OCI-LY3 (cell line): ENCODE data around the gene CFHR5.

Experiments used
- H2AFZ ChIP-seq: fragments of 200-600, 300-600 bp; shearing (Covaris generic); 2 replicates; pipeline ENCODE4 v1.6.0; 2014; ENCODE audit warnings: antibody characterized with exemption, low read depth, low read length
- H3K27ac ChIP-seq: fragments of 200-600, 300-600 bp; sonication (generic); 2 replicates; pipeline ENCODE4 v1.5.1; 2014; ENCODE audit warnings: mild to moderate bottlenecking, low read length, moderate library complexity, mixed read lengths
- H3K27me3 ChIP-seq: fragments of 200-600, 300-600 bp; sonication (generic); 2 replicates; pipeline ENCODE4 v1.6.1; 2014; ENCODE audit warnings: low read depth, low read length, mixed read lengths
- H3K36me3 ChIP-seq: fragments of 200-600, 300-600 bp; sonication (generic); replicated peaks from 2 replicates; pipeline ENCODE3; 2014; ENCODE audit warnings: low read depth, low read length, mixed read lengths
- H3K4me1 ChIP-seq: fragments of 300-600, 200-600 bp; sonication (generic); 2 replicates; pipeline ENCODE4 v1.6.1; 2014; ENCODE audit warnings: low read length, mixed read lengths
- H3K4me2 ChIP-seq: fragments of 200-600, 300-600 bp; sonication (generic); 2 replicates; pipeline ENCODE4 v1.6.1; 2014; ENCODE audit warnings: low read length, mixed read lengths
- H3K4me3 ChIP-seq: fragments of 300-600, 200-600 bp; sonication (generic); 2 replicates; pipeline ENCODE4 v1.5.1; 2014; ENCODE audit warnings: antibody characterized with exemption, mild to moderate bottlenecking, low read length, moderate library complexity
- H3K79me2 ChIP-seq: fragments of 300-600, 200-600 bp; shearing (Covaris generic); 2 replicates; pipeline ENCODE4 v1.6.1; 2014; ENCODE audit warnings: mild to moderate bottlenecking, low read length, mixed read lengths
- H3K9ac ChIP-seq: fragments of 300-600, 200-600 bp; shearing (Covaris generic); 2 replicates; pipeline ENCODE4 v1.6.0; 2014; ENCODE audit warnings: mild to moderate bottlenecking, low read length, moderate library complexity
- H3K9me3 ChIP-seq: fragments of 200-600, 300-600 bp; shearing (Covaris generic); 2 replicates; pipeline ENCODE4 v1.6.1; 2014; ENCODE audit warnings: low read length, mixed read lengths; ENCODE audit not compliant: insufficient read depth
- H4K20me1 ChIP-seq: fragments of 200-600, 300-600 bp; sonication (generic); 2 replicates; pipeline ENCODE4 v1.6.1; 2016; ENCODE audit warnings: low read length, mixed read lengths; ENCODE audit not compliant: insufficient read depth
- EZH2phosphoT487 ChIP-seq: fragments of 200-600 bp; shearing (Covaris generic); IDR thresholded peaks from 2 replicates; pipeline ENCODE4 v1.6.1; 2018; ENCODE audit warnings: antibody characterized with exemption, mixed run types, low read depth
- TF ChIP-seq, protein P1 (sequence below): fragments of 200-600, 300-600 bp; sonication (generic); IDR thresholded peaks from 2 replicates; pipeline ENCODE4 v1.5.1; 2014; ENCODE audit warnings: antibody characterized with exemption, low read length, low read depth

The CFHR5 gene

GRCh38 chr1:197036861-197037260 lies 59.5 kb downstream of the CFHR5 start:
- no peak overlapping the region for H3K4me3 ChIP-seq
- no peak overlapping the region for H2AFZ ChIP-seq
- no peak overlapping the region for H3K4me2 ChIP-seq
- TF ChIP-seq, protein P1, sequence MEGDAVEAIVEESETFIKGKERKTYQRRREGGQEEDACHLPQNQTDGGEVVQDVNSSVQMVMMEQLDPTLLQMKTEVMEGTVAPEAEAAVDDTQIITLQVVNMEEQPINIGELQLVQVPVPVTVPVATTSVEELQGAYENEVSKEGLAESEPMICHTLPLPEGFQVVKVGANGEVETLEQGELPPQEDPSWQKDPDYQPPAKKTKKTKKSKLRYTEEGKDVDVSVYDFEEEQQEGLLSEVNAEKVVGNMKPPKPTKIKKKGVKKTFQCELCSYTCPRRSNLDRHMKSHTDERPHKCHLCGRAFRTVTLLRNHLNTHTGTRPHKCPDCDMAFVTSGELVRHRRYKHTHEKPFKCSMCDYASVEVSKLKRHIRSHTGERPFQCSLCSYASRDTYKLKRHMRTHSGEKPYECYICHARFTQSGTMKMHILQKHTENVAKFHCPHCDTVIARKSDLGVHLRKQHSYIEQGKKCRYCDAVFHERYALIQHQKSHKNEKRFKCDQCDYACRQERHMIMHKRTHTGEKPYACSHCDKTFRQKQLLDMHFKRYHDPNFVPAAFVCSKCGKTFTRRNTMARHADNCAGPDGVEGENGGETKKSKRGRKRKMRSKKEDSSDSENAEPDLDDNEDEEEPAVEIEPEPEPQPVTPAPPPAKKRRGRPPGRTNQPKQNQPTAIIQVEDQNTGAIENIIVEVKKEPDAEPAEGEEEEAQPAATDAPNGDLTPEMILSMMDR = no peak
- TF ChIP-seq EZH2phosphoT487 = no peak
- H3K27ac ChIP-seq = no peak overlapping the region
- no peaks in the 10 kb centered on the region for H4K20me1 ChIP-seq
- no peaks in the 10 kb centered on the region for H3K79me2 ChIP-seq
- no peaks in the 10 kb centered on the region for H3K9me3 ChIP-seq
- no peaks in the 10 kb centered on the region for H3K27me3 ChIP-seq
- no peaks in the 10 kb centered on the region for H3K36me3 ChIP-seq
- H3K9ac ChIP-seq = no peak overlapping the region
- peaks cover 5% of the 10 kb centered on the region for H3K4me1 ChIP-seq

DNA sequence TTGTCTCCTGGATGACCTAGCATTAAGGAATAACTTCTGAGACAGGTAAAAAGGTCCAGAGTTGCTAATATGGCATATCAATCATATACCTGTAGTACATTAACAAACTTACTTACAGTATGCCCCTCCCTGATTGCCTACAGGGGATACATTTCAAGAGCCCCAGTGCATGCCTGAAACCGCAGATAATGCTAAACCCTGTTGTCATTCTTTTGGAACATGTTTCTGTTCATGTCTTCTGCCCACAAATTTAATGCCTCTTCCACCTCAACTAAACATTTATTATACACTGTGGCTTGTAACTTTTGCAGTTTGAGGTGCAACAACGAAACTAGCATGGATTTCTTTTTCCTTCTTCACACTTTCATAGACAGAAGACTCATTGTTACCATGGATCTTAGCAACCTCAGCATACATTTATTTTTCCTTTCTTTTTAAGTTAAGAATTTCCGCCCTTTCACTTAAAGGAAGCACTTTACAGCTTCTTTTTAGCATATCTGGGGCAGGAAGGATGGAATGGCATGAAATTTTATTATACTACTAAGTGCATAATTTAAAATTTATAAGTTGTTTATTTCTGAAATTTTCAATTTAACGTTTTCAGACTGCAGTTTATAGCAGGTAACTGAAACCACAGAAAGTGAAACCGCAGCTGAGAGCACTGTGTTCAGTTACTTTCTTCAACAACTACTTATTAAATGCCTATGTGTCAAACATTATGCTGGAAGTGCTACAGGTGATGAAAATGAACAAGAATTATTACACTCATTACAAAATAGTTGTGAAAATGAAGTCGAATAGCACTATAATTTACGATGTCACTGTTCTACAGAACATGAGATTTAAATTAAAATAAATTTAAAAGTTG lies 64.4 kb downstream of the CFHR5 start:
- peak overlapping the region; percentile 41 for H3K4me3 ChIP-seq
- H4K20me1 ChIP-seq = no peaks in the 10 kb centered on the region
- H3K36me3 ChIP-seq = no peaks in the 10 kb centered on the region
- peak overlapping the region; percentile 52 for H3K4me2 ChIP-seq
- no peaks in the 10 kb centered on the region for H3K27me3 ChIP-seq
- TF ChIP-seq EZH2phosphoT487 = no peak
- H3K27ac ChIP-seq = no peak overlapping the region
- no peaks in the 10 kb centered on the region for H3K79me2 ChIP-seq
- H3K4me1 ChIP-seq = peaks cover 11% of the 10 kb centered on the region
- no peaks in the 10 kb centered on the region for H3K9me3 ChIP-seq
- peak overlapping the region; percentile 80 for H2AFZ ChIP-seq
- 0 out of 2 replicates have a peak overlapping the region, but pooled peaks have one; percentile 0 for H3K9ac ChIP-seq

DNA sequence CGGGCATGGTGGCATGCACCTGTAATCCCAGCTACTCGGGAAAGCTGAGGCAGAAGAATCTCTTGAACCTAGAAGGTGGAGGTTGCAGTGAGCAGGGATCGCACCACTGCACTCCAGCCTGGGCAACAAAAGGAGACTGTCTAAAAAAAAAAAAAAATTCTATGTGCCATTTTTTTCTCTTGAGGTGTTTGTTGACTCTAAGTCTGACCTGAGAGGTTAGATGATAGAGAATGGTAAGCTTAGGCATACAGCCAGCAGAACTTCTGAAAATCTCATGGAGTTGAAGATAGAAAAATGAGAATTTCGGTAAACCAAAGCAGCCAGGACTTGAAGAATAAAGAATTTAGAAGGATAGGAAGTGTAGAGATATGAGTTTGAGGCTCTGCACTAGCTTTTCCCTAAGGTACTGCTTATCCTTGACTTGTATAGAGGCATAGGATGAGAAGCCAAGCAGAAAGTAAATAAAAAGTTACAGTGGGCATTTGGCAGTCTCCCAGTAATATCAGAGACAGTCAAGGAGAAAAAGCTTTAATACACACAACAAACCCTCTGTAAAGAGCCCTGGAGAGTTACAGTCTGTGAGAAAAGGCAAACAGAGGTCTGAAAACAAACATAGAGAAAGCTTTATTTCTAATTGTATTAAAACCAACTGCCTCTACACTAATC lies 65.5 kb downstream of the CFHR5 start:
- Histone ChIP-seq H3K79me2 (no peaks in the 10 kb centered on the region), H2AFZ (no peak overlapping the region), H3K4me1 (peaks cover 14% of the 10 kb centered on the region), H3K9me3 (no peaks in the 10 kb centered on the region), H3K4me2 (no peak overlapping the region), H3K36me3 (no peaks in the 10 kb centered on the region), H3K27ac (no peak overlapping the region), H3K9ac (no peak overlapping the region), H4K20me1 (no peaks in the 10 kb centered on the region), H3K27me3 (no peaks in the 10 kb centered on the region), H3K4me3 (no peak overlapping the region)
- no peak for TF ChIP-seq EZH2phosphoT487
- TF ChIP-seq, protein P1 = no peak

DNA sequence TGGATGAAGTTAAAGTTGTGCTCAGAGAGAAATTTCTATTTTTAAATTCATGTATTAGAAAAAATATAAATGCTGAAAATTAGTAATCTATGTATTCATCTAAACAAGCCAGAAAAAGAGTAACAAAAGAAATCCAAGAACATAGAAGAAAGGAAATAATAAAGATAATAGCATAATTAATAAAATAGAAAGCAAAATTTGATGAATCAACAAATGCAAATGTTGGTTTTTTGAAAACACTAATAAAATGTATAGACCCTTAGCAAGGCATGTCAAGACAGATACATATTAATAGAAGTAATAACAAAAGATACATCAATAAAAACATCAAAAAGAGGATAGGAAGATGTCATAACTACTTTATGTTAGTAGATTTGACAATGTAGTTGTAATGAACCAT lies 71.7 kb downstream of the CFHR5 start:
- no peaks in the 10 kb centered on the region for H3K79me2 ChIP-seq
- no peak overlapping the region for H3K4me2 ChIP-seq
- no peaks in the 10 kb centered on the region for H4K20me1 ChIP-seq
- H3K4me1 ChIP-seq = peaks cover 4% of the 10 kb centered on the region; the same call in 1 of the 2 replicates
- no peak for TF ChIP-seq EZH2phosphoT487
- TF ChIP-seq, protein P1 = no peak
- no peak overlapping the region for H3K4me3 ChIP-seq
- no peaks in the 10 kb centered on the region for H3K27me3 ChIP-seq
- H3K27ac ChIP-seq = no peak overlapping the region
- H3K9me3 ChIP-seq = no peaks in the 10 kb centered on the region
- H3K36me3 ChIP-seq = no peaks in the 10 kb centered on the region
- H3K9ac ChIP-seq = no peak overlapping the region
- no peak overlapping the region for H2AFZ ChIP-seq
